GM19395 (cell line): Measurements from ENCODE around the gene IKZF2.

Experiments used
- ATAC-seq: cut with Tn5 transposase; IDR thresholded peaks from one replicate; pipeline ENCODE4 v1.9.1; 2021; ENCODE audit warnings: mild to moderate bottlenecking, moderate library complexity; ENCODE audit not compliant: unreplicated experiment

Gene IKZF2

GRCh38 chr2:212968284-212969081 lies 182.9 kb downstream of the IKZF2 start:
- peak; percentile 83 for ATAC-seq

GRCh38 chr2:212966884-212967283 lies 184.5 kb downstream of the IKZF2 start:
- no peak for ATAC-seq

- no peak for ATAC-seq
Measured at GRCh38 chr2:212962691-212963090, 188.7 kb downstream of the IKZF2 start.

GRCh38 chr2:212961255-212961654 lies 190.2 kb downstream of the IKZF2 start:
- ATAC-seq = peak; percentile 53

GRCh38 chr2:212960336-212960735 lies 191.1 kb downstream of the IKZF2 start:
- no peak for ATAC-seq

GRCh38 chr2:212959471-212960117 lies 191.8 kb downstream of the IKZF2 start:
- ATAC-seq = no peak

- no peak for ATAC-seq
Measured at GRCh38 chr2:212958757-212959295, 192.6 kb downstream of the IKZF2 start.

- no peak for ATAC-seq
Measured at GRCh38 chr2:212958133-212958532, 193.3 kb downstream of the IKZF2 start.

- no peak for ATAC-seq
Measured at GRCh38 chr2:212957624-212958023, 193.8 kb downstream of the IKZF2 start.

GRCh38 chr2:212956665-212957607 lies 194.5 kb downstream of the IKZF2 start:
- no peak for ATAC-seq

GRCh38 chr2:212953170-212953920 lies 198.1 kb downstream of the IKZF2 start:
- peak; percentile 96 for ATAC-seq

- ATAC-seq = no peak
Measured at GRCh38 chr2:212949786-212950185, 201.6 kb downstream of the IKZF2 start.
